NK-92 treated with Interleukin-12 subunit alpha and Interleukin-12 subunit beta, amount 100 ng/mL, for 24 hours (cell line): ENCODE results near the gene DPYD.

ENCODE experiments used
- DNase-seq: peaks from one replicate; lab custom pipeline; 2025; lab: John Stamatoyannopoulos, UW

The DPYD gene

GRCh38 chr1:97088391-97088790 is 832.4 kb downstream of the DPYD start:
- DNase-seq, result no peak

GRCh38 chr1:97084546-97084945 is 836.3 kb downstream of the DPYD start:
- DNase-seq, result no peak

GRCh38 chr1:97082160-97082848 is 838.5 kb downstream of the DPYD start:
- no peak for DNase-seq

GRCh38 chr1:97078872-97079271 is 842.0 kb downstream of the DPYD start:
- DNase-seq, result no peak

GRCh38 chr1:97077221-97077620 is 843.6 kb downstream of the DPYD start:
- no peak for DNase-seq

GRCh38 chr1:97074771-97075170 is 846.1 kb downstream of the DPYD start:
- DNase-seq, result no peak

- no peak for DNase-seq
Observed at GRCh38 chr1:97073936-97074335, 846.9 kb downstream of the DPYD start.

- no peak for DNase-seq
Observed at GRCh38 chr1:97073169-97073568, 847.7 kb downstream of the DPYD start.

GRCh38 chr1:97071173-97071572 is 849.7 kb downstream of the DPYD start:
- DNase-seq, result no peak

GRCh38 chr1:97070376-97070775 is 850.5 kb downstream of the DPYD start:
- no peak for DNase-seq

GRCh38 chr1:97069312-97069711 is 851.5 kb downstream of the DPYD start:
- DNase-seq, result no peak

- no peak for DNase-seq
Observed at GRCh38 chr1:97066860-97067259, 854.0 kb downstream of the DPYD start.

GRCh38 chr1:97063532-97063931 is 857.3 kb downstream of the DPYD start:
- DNase-seq, result no peak

GRCh38 chr1:97061604-97062003 is 859.2 kb downstream of the DPYD start:
- no peak for DNase-seq

- DNase-seq, result no peak
Observed at GRCh38 chr1:97056386-97056785, 864.4 kb downstream of the DPYD start.

- DNase-seq, result no peak
Observed at GRCh38 chr1:97053268-97053667, 867.6 kb downstream of the DPYD start.

- DNase-seq, result no peak
Observed at GRCh38 chr1:97051823-97052222, 869.0 kb downstream of the DPYD start.

GRCh38 chr1:97050506-97050905 is 870.3 kb downstream of the DPYD start:
- no peak for DNase-seq

- no peak for DNase-seq
Observed at GRCh38 chr1:97047421-97047793, 873.4 kb downstream of the DPYD start.

GRCh38 chr1:97046765-97047420 is 873.9 kb downstream of the DPYD start:
- no peak for DNase-seq

- DNase-seq, result no peak
Observed at GRCh38 chr1:97044159-97044760, 876.6 kb downstream of the DPYD start.

GRCh38 chr1:97042551-97042950 is 878.3 kb downstream of the DPYD start:
- no peak for DNase-seq

- no peak for DNase-seq
Observed at GRCh38 chr1:97041026-97041425, 879.8 kb downstream of the DPYD start.

GRCh38 chr1:97038410-97038809 is 882.4 kb downstream of the DPYD start:
- no peak for DNase-seq
